Measurements from ENCODE around the gene GTF3C1. TPM values are rescaled to one million over a fixed set of nuclear protein-coding genes. Genes with fewer than 3 reads are reported as not detected.

GTF3C1 gene
- total and polyA plus RNA-seq, 10 donors = 28.8 to 68.6 (median 57.1) TPM

DNA sequence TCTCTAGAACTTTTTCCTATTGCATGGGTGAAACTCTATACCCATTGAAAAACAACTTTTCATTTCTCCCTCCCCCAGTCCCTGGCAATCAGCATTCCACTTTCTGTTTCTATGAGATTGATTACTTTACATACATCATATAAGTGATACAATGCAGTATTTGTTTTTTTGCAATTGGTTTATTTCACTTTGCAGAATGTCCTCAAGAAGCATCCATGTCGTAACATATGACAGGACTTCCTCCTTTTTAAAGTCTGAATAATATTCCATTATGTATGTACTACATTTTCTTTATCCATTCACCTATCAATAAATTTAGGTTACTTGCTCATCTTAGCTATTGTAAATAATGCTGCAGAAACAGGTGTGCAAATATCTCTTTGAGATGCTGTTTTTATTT, 139.0 kb downstream of the GTF3C1 start:
- Histone ChIP-seq H3K27ac (peak overlapping the region in 1 of 8 donors; percentile 15), H3K36me3 (no peaks in the 10 kb centered on the region), H3K4me1 (peaks cover 18 to 97% (median 45%) of the 10 kb centered on the region in 6 donors), H3K9me3 (peaks cover 0 to 3% (median 0%) of the 10 kb centered on the region in 8 donors), H3K4me3 (no peak overlapping the region), H3K27me3 (replicated peaks in 1 of 7) (peaks cover 0 to 4% (median 0%) of the 10 kb centered on the region in 7 donors)
- intact Hi-C loops (cut with DNase I; ENCODE audit: low total_unique reads) = no loop called here
- TF ChIP-seq POLR2AphosphoS5 (IDR thresholded peaks at IDR 0.05) (no peak), POLR2A (IDR thresholded peaks at IDR 0.05) (no peak), CTCF (IDR thresholded peaks at IDR 0.05 in 8 of 11, conservative IDR thresholded peaks at IDR 0.05 in 3 of 11) (no peak)
- no peak for DNase-seq
- 37 to 73% (median 56%) methylated on average over 1 of the region's 1 CpG for WGBS, 5 donors

Other genes with a start within 250 kb of the GTF3C1 start
- gene IL4R, start 235.9 kb downstream of the GTF3C1 start, total RNA-seq = 100 to 1,000 TPM in 6 of 7 donors, 10 to 100 TPM in 1; 78.0 to 319 (median 215) TPM
- 10 to 100 TPM; 39.3 to 55.5 (median 48.9) TPM for gene IL4R, start 235.9 kb downstream of the GTF3C1 start, polyA plus RNA-seq
- gene IL21R, start 147.7 kb downstream of the GTF3C1 start, total RNA-seq = 10 to 100 TPM in 6 of 7 donors, 1 to 10 TPM in 1; 8.7 to 19.7 (median 13.0) TPM
- 1 to 10 TPM; 2.7 to 6.0 (median 3.3) TPM for gene IL21R, start 147.7 kb downstream of the GTF3C1 start, polyA plus RNA-seq
- gene KATNIP, start 231 bp upstream of the GTF3C1 start, total RNA-seq = 10 to 100 TPM; 24.8 to 40.7 (median 32.7) TPM
- gene KATNIP, start 231 bp upstream of the GTF3C1 start, polyA plus RNA-seq = 1 to 10 TPM; 3.8 to 6.5 (median 3.9) TPM